ENCODE results near the gene CEP95. TPM values are rescaled to one million over a fixed set of nuclear protein-coding genes. Genes with fewer than 3 reads are reported as not detected.
A peak's percentile ranks its signal among the peaks of the same experiment; 100 is the strongest.

CEP95 gene
- total and polyA plus RNA-seq, 2 of the 13 experiments (the other 11 are each of a cell fraction or from before 2014, with no cell fraction given): 65.9 to 68.8 TPM

DNA sequence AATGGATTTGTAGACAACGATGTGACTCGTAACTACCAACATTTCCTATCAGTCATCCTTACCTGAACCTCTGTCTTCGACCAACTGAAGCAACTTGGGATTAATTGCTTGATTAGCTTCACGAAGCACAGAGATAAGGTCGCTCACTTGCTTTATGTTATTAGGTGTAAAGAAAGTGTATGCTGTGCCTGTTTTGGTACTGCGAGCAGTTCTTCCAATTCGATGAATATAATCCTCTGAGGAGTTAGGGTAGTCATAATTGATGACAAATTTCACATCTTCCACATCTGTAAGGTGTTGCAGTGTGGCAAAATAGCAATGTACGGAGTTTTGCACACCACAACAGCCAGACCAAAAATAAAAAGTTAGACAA, 6.3 kb upstream of the CEP95 start:
- intact Hi-C loops (cut with micrococcal nuclease; ENCODE audit: unreplicated experiment) (no loop called here), in situ Hi-C loops (cut with HindIII; ENCODE audit: extremely low pct_ligation_motif_present, low pct_unique_long_range_greater_than_20kb) (loop anchor here (10.0 kb wide), 1 partner anchor 656 kb away; the partner anchor contains the start of gene SMARCD2)
- no peak overlapping the region for H2AFZ ChIP-seq (ENCODE audit: low read length)
- no peaks in the 10 kb centered on the region for H3K9me3 ChIP-seq (ENCODE audit: low read length)
- ATAC-seq (no peak), DNase-seq (ENCODE audit: low spot score) (no peak), FAIRE-seq (no peak)
- peaks cover 26 to 56% of the 10 kb centered on the region in 2 experiments for H3K36me3 ChIP-seq (replicated peaks in 1 of 2; ENCODE audit: control insufficient read depth in 1 of 2, insufficient read depth in 2 of 2, low read length in 2 of 2)
- WGBS (ENCODE audit: low lambda C conversion rate): 97% methylated on average over 8 of the region's 8 CpGs
- TF ChIP-seq ZNF441 (CRISPR knock-in tag; IDR thresholded peaks at IDR 0.05; ENCODE audit: borderline replicate concordance) (no peak), CENPX (CRISPR knock-in tag; IDR thresholded peaks at IDR 0.05) (no peak), ZNF205 (CRISPR knock-in tag; IDR thresholded peaks at IDR 0.05) (no peak), ZNF841 (CRISPR knock-in tag; IDR thresholded peaks at IDR 0.05; ENCODE audit: borderline replicate concordance) (no peak), RBM22 (optimal IDR thresholded peaks at IDR 0.05; ENCODE audit: low read length) (peak; percentile 12), NKX3-1 (CRISPR knock-in tag; IDR thresholded peaks at IDR 0.05) (no peak), FOXA1 (IDR thresholded peaks at IDR 0.05) (no peak), FOXA1 (CRISPR knock-in tag; IDR thresholded peaks at IDR 0.05) (no peak), ZNF446 (CRISPR knock-in tag; IDR thresholded peaks at IDR 0.05) (no peak), YEATS4 (CRISPR knock-in tag; IDR thresholded peaks at IDR 0.05; ENCODE audit: borderline replicate concordance) (no peak), MXI1 (IDR thresholded peaks at IDR 0.05; ENCODE audit: borderline replicate concordance, low read depth, low read length) (0 out of 3 replicates have a peak, but pooled peaks have one; percentile 25), EP300 (IDR thresholded peaks at IDR 0.05; ENCODE audit: low read depth in 2 of 2, low read length in 2 of 2) (no peak), EP300 (CRISPR knock-in tag; IDR thresholded peaks at IDR 0.05; ENCODE audit: borderline replicate concordance) (no peak), SP2 (CRISPR knock-in tag; IDR thresholded peaks at IDR 0.05) (no peak)
- TF ChIP-seq, protein P1, sequence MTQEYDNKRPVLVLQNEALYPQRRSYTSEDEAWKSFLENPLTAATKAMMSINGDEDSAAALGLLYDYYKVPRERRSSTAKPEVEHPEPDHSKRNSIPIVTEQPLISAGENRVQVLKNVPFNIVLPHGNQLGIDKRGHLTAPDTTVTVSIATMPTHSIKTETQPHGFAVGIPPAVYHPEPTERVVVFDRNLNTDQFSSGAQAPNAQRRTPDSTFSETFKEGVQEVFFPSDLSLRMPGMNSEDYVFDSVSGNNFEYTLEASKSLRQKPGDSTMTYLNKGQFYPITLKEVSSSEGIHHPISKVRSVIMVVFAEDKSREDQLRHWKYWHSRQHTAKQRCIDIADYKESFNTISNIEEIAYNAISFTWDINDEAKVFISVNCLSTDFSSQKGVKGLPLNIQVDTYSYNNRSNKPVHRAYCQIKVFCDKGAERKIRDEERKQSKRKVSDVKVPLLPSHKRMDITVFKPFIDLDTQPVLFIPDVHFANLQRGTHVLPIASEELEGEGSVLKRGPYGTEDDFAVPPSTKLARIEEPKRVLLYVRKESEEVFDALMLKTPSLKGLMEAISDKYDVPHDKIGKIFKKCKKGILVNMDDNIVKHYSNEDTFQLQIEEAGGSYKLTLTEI (CRISPR knock-in tag; conservative IDR thresholded peaks at IDR 0.05): no peak
- H3K4me3 ChIP-seq (replicated peaks in 1 of 3; ENCODE audit: insufficient read depth in 1 of 3, low read depth in 2 of 3, low read length in 3 of 3): no peak overlapping the region
- H3K9ac ChIP-seq (ENCODE audit: insufficient read depth, low read depth, low read length): no peak overlapping the region
- peaks cover 78% of the 10 kb centered on the region for H3K4me1 ChIP-seq (ENCODE audit: insufficient read depth, low read length)
- peaks cover 53% of the 10 kb centered on the region for H4K20me1 ChIP-seq (ENCODE audit: insufficient read depth, low read length)
- no peak overlapping the region for H3K4me2 ChIP-seq (ENCODE audit: low read depth, low read length)
- H3K27ac ChIP-seq (ENCODE audit: extremely low read length, insufficient read depth, low read length): no peak overlapping the region
- no peaks in the 10 kb centered on the region; a peak in 1 of 5 replicates for H3K27me3 ChIP-seq (ENCODE audit: control insufficient read depth in 1 of 2, insufficient read depth in 2 of 2, low read length in 2 of 2)
- H3K79me2 ChIP-seq (ENCODE audit: insufficient read depth, low read length): peaks cover 40% of the 10 kb centered on the region
- BruUV-seq (replicated peaks): no TSS peak
- POLR2A ChIA-PET: no interaction called here
- CTCF ChIA-PET (ENCODE audit: low intra/inter-chr PET ratio, low total read pairs): no interaction called here

Data from HepG2 (cell line).